ENCODE data around the gene ELAPOR2.
A peak's percentile ranks its signal among the peaks of the same experiment; 100 is the strongest.
"Not testable (repeated sequence)": the region's sequence is repeated elsewhere in the genome, so short reads cannot be mapped to it uniquely, and the experiment has no call there.

Gene ELAPOR2, protein sequence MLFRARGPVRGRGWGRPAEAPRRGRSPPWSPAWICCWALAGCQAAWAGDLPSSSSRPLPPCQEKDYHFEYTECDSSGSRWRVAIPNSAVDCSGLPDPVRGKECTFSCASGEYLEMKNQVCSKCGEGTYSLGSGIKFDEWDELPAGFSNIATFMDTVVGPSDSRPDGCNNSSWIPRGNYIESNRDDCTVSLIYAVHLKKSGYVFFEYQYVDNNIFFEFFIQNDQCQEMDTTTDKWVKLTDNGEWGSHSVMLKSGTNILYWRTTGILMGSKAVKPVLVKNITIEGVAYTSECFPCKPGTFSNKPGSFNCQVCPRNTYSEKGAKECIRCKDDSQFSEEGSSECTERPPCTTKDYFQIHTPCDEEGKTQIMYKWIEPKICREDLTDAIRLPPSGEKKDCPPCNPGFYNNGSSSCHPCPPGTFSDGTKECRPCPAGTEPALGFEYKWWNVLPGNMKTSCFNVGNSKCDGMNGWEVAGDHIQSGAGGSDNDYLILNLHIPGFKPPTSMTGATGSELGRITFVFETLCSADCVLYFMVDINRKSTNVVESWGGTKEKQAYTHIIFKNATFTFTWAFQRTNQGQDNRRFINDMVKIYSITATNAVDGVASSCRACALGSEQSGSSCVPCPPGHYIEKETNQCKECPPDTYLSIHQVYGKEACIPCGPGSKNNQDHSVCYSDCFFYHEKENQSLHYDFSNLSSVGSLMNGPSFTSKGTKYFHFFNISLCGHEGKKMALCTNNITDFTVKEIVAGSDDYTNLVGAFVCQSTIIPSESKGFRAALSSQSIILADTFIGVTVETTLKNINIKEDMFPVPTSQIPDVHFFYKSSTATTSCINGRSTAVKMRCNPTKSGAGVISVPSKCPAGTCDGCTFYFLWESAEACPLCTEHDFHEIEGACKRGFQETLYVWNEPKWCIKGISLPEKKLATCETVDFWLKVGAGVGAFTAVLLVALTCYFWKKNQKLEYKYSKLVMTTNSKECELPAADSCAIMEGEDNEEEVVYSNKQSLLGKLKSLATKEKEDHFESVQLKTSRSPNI

DNA sequence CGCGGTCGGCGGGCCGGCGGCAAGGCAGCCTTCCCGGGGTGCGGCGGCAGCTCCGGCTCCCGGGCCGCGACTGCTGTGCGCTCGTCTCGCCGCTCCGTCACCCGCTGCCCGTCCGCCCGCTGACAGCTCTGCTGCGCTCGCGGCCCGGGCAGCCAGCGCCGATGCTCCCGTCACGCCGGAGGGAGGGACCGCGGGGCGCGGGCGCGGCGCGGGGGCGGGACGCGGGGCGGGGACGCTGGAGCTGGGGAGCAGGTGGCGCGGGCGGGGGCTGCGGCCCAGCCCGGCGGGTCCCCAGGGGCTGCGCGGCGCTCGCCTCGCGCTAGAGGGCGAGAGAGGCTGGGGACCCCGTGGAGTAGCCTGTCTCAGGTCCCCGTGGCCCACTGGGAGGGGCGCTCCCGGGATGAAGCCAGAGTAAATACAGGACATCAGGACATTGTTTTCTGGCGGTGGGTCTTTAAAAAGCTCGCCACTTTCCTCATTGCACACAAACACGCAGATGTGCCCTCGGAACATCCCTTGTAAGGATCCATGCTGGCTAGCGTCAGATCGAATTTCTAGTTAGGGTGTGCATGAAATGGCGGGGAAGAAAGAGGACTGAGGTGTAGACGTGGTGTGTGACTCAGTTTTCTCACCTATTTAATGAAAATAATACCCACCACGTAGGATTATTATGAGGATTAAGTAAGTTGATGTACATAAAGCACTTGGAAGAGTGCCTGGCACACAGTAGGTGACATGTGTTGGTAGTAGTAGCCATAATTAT is at the start of gene ELAPOR2:
Gene ELAPOR2 (minus strand): TSS at position 130 of the 763 bp plus-strand sequence. CDS start 141 bp downstream, outside the sequence.
- DNase-seq = peak; percentile 81 to 90

GRCh38 chr7:87107949-87108776 is 48.7 kb upstream of the ELAPOR2 start:
- no peak for DNase-seq

DNA sequence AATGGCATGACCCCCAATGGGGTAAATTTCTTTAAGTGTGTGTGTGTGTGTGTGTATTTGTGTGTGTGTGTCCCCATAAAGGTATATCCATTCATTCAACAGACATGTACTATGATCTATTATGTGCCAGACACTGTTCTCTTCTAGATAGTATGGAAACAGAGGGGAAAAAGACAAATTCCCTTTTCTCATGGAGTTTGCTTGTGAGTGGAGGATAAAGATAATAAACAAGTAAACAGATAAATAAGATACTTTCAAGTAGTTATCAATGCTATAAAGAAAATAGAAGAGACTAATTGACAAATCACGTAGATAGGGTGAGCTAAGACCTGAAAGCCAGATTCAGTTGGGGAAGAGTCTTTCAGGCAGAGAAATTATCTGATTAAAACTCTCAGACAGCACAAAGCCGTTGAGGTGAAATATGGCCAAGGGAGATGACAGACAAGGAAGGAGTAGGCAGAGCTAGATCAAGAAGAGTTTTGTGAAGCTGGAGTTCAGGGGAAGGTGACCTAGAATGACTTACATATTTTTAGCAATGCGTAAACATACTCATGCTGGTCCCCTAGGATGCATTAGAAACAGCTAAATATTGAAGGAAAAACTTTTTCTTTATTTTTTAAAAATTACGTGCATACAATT is 47.6 kb upstream of the ELAPOR2 start:
- DNase-seq = no peak

GRCh38 chr7:87105401-87105800 is 45.9 kb upstream of the ELAPOR2 start:
- DNase-seq = no peak

DNA sequence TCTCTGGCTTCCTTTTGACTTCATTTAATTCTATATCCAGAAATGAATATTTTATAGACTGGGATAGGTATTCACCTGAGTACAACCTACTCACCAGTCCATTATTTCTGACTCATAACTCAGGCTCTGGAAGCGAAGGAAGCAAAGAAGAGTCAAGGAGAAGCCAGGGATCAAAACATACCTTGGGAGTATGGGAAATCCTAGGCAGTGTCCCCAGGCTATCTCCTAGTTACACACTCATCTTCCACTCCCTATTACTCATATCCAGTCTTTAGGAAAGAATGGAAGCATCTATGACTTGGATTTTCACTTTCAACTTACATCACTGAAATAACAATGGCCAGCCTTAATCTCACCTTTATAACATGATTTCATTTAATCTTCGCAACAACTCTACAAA is 40.9 kb upstream of the ELAPOR2 start:
- no peak for DNase-seq

- DNase-seq = not testable (repeated sequence)
These were observed 37.9 kb upstream of the ELAPOR2 start for GRCh38 chr7:87097375-87097774.

DNA sequence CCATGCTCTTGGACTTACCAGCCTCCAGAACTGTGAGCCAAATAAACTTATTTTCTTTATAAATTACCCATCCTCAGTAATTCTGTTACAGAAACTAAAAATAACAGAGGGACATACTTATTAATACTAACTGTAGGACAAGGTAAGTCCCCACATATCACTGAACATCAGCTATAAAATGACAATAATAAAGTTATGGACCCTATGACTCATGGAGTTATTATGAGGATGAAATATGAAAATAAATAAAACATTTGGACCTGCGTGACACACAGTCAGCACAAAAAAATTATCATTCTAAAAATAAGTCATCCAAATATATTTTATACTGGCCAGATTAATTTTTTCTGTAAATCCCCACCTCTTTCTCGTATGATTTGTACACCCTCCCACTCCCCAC is 34.9 kb upstream of the ELAPOR2 start:
- DNase-seq = no peak

DNA sequence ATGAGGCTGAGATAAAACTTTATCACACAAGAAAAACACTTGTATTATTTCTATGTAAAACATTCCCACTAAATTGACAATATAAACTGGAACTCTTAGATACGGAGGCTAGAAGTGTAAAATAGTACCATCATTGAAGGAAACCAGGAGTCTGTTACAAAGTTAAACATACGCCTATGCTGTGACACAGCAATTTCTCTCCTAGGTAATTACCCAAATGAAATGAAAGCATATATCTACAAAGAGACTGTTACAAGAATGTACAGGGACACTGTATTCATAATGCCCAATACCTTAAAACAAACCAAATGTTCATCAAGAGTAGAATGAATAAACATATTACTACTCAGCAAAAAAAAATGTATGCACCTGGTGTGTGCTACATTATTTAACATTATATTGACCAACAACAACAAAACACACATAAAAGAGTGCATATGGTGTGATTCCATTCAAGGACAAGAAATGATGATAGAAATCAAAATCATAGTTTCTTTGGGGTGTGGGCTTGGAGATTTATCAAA is 33.2 kb upstream of the ELAPOR2 start:
- no peak for DNase-seq

GRCh38 chr7:87091487-87092066 is 32.1 kb upstream of the ELAPOR2 start:
- DNase-seq = no peak

DNA sequence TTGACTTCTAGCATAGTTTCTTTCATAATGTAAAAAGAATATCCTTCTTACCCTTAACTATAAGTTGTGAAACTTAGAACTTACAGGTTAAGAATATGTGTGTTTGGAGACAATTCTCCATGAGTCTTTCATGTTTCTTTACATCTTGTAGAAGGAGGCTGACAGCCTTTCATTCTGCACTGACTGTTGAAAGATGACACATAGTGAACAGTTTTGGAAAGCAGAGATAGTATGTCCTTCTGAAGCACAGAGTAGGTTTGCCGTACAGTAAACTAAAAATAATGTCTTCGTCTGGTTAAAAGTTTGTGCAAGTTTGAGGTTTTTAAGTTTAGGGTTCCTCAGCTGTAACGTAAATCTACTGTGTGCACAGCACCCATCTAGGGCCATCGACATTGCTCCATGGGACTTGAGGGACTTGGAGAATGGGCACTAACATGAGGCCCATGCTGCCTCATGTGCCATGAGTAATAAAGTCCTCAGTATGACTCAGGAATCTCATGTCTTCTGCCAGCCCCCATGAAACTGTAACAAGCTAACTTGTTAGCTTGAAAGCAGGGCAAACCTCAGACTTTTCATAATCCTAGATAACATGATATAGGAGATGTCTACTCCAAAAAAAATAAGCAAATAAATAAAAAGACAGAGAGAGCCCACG is 24.5 kb upstream of the ELAPOR2 start:
- DNase-seq = no peak

DNA sequence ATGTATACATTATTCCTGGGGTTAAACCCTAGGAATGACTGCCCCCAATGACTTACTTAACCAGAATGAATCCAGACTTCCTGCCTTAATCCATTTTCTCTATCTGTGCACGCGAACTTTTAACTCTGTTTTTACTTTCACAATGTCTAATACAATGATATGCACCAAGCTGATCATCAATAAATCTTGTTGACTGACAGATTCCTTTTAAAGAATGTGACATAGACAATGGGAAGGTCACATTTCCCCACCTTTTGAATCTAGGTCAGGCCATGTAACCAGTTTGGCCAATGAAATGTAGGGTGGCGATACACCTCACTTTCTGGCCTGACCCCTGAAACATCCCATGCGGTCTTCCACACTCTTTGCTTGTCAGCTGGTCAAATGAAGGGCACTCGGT is 23.2 kb upstream of the ELAPOR2 start:
- DNase-seq = no peak

- DNase-seq = no peak
These were observed 16.4 kb upstream of the ELAPOR2 start for GRCh38 chr7:87075671-87076404.

GRCh38 chr7:87067788-87068187 is 8.3 kb upstream of the ELAPOR2 start:
- DNase-seq = no peak

DNA sequence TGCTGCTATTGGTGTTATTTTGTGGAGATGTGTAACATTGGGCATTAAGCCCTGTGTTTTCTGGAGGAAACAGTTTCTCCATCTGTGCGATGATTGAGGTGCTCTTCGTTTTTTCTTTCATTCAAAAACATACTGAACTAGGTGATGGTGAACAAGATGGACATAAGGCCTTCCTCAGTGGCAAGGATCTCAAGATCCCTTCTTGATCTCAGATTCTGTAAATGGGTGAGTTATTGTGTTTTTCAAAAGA is 759 bp upstream of the ELAPOR2 start:
- peak in 1 of 2 experiments; percentile 43 for DNase-seq

GRCh38 chr7:87058744-87059524 is 520 bp downstream of the ELAPOR2 start:
- no peak for DNase-seq

- DNase-seq = no peak
These were observed 2.2 kb downstream of the ELAPOR2 start for GRCh38 chr7:87057210-87057609.

DNA sequence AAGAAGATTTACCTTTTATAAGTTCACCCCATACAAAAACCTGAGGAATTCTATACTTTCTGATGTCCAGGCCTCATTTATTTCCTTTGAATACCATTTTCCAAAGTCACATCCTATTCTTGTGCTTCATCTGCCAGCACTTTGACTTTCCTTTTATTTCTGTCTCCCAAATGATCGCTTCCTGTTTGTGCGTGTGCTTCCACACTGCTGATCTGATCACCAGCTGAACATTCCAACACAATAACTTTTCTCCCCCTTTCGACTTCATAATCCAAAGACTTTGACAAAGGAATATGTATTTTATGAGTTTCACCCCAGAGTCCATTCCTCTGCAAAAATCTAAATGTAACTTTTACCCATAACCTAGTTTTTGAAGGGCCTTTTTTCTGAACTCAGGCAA is 3.1 kb downstream of the ELAPOR2 start:
- DNase-seq = no peak

DNA sequence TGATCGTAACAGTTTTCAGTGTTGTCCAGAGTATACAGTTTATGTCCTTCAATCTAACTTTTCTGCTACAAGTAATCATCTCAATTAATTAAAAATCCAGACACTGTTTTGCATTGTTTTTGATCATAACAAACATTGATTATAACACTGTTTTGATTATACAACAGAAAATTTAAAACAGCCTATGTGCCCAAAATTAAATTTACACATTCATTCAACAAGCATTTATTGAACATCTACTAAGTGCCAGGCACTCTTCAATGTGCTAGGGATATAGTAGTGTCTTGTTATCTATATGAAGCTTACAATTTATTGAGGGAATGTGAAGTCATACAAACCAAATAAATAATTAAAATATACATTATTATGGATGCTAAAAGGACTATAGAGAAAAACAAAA is 10.6 kb downstream of the ELAPOR2 start:
- DNase-seq = no peak

DNA sequence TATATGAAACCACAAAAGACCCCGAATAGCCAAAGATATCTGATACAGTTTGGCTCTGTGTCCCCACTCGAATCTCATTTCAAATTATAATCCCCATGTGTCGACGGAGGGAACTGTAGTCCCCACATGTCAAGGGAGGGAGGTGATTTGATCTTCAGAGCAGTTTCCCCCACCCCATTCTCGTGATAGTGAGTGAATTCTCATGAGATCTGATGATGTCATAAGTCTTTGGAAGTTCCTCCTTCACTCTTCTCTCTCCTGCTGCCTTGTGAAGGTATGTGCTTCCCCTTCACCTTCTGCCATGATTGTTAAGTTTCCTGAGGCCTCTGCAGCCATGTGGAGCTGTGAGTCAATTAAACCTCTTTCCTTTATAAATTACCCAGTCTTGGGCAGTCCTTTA is 13.0 kb downstream of the ELAPOR2 start:
- DNase-seq = no peak

Data from NCI-H446 (cell line).